Esophagus muscularis mucosa (tissue), 4 donors: Measurements from ENCODE around the gene PTF1A. TPM values are rescaled to one million over a fixed set of nuclear protein-coding genes. Genes with fewer than 3 reads are reported as not detected.

Source experiments
- DNase-seq: peaks from one replicate; pipeline ENCODE4 v3.0.0-alpha.2; 2017; ENCODE audit errors: extremely low spot score
- H3K27ac ChIP-seq, 4 donors: fragments of 200-600 bp; sonication (generic); replicated peaks in 1 of 4; 1 replicate in 3 of 4; 2 replicates in 1 of 4; pipeline ENCODE4 v1.5.1; 2016 to 2019; ENCODE audit warnings: mild to moderate bottlenecking in 1 of 4
- H3K27me3 ChIP-seq, 4 donors: fragments of 200-600 bp; sonication (generic); one replicate each; pipeline versions ENCODE4 v1.5.1 to v1.6.0; 2016 to 2019
- H3K36me3 ChIP-seq, 4 donors: fragments of 200-600 bp; sonication (generic); one replicate each; pipeline ENCODE4 v1.5.1; 2016 to 2019
- H3K4me1 ChIP-seq, 4 donors: fragments of 200-600 bp; sonication (generic); one replicate each; pipeline ENCODE4 v1.5.1; 2016 to 2019
- H3K4me3 ChIP-seq, 4 donors: fragments of 200-600 bp; sonication (generic); 1 replicate in 2 of 4; 2 replicates in 2 of 4; pipeline ENCODE4 v1.5.1; 2016 to 2019; ENCODE audit warnings: mild to moderate bottlenecking in 4 of 4, moderate library complexity in 1 of 4
- H3K9me3 ChIP-seq, 4 donors: fragments of 200-600 bp; sonication (generic); 1 replicate in 3 of 4; 2 replicates in 1 of 4; pipeline ENCODE4 v1.5.1; 2016 to 2019
- EP300 ChIP-seq: sonication (generic); formaldehyde crosslinking; IDR thresholded peaks from one replicate; pipeline ENCODE4 v1.6.1; 2017; ENCODE audit warnings: antibody characterized with exemption
- POLR2A ChIP-seq: fragments of 450-650 bp; IDR thresholded peaks from one replicate; pipeline ENCODE4 v1.6.1; 2017; ENCODE audit warnings: antibody characterized with exemption, moderate library complexity, mild to moderate bottlenecking, low read depth
- POLR2AphosphoS5 ChIP-seq, 2 donors: sonication (generic); formaldehyde crosslinking; IDR thresholded peaks; one replicate each; pipeline ENCODE4 v1.6.1; 2017; ENCODE audit warnings: antibody characterized with exemption in 2 of 2
- WGBS: methylation state at CpG from one replicate; pipeline ENCODE4 v1.1.5; 2018; 5-methylcytosine and 5-hydroxymethylcytosine counted together
- intact Hi-C: fragments of 100-400 bp; cut with DNase I; formaldehyde crosslinking; loops from one replicate; pipeline ENCODE4 v1.15.1; 2023
- total RNA-seq, 4 donors: library from RNA; depleted of rRNA; stranded (reverse); fragments of >200 nt; gene quantifications; one replicate each; pipeline versions ENCODE4 v1.1.0 to v1.2.1, GENCODE V29; 2016
- TF ChIP-seq, protein P1 (sequence below), 3 experiments: fragments of 200-600 bp in 2 of 3; fragments of 450-650 bp in 1 of 3; sonication (generic) in 2 of 3; IDR thresholded peaks; one replicate each; pipeline ENCODE4 v1.5.1; 2017 to 2019; ENCODE audit warnings: antibody characterized with exemption in 3 of 3, mild to moderate bottlenecking in 2 of 3, moderate library complexity in 1 of 3

PTF1A gene
- total RNA-seq, 4 donors from 2014 or later, result not detected

DNA sequence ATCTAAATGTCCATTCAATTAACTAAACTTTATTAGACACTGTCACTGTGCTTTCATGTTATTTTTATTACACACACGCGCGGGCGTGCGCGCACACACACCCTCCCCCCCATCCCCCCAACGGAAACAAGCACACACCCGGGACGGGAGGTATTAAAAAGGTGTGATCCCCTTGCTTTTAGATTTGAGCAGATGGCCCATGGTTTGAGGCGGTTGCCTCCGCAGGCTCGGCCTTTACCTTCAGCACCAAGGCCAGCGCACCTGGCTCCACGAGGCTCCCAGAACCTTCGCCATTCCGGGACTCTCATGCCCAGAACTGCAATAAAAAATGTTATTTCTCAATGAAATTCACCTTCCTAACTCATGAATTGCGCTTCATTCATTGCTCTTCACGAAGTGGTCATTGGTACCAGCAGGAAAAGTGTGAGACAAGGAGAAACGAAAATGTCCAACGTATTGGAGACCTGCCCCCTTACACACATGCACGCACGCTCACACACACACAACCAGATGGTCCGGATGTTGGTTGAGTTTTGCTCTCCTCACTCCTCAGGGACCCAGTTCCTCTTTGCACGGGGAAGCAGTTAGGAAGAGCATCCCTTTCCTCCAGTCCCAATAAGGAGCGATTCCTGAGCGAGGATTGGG, 20.8 kb upstream of the PTF1A start:
- peaks cover 0 to 78% (median 33%) of the 10 kb centered on the region in 4 donors for H3K27me3 ChIP-seq
- DNase-seq, result no peak

GRCh38 chr10:23172429-23173213, 19.5 kb upstream of the PTF1A start:
- Histone ChIP-seq H3K36me3 (no peaks in the 10 kb centered on the region), H3K4me3 (no peak overlapping the region), H3K4me1 (peaks cover 12 to 25% (median 22%) of the 10 kb centered on the region in 4 donors), H3K27ac (no peak overlapping the region), H3K27me3 (peaks cover 0 to 88% (median 33%) of the 10 kb centered on the region in 4 donors), H3K9me3 (no peaks in the 10 kb centered on the region)
- no peak for DNase-seq
- TF ChIP-seq, protein P1, sequence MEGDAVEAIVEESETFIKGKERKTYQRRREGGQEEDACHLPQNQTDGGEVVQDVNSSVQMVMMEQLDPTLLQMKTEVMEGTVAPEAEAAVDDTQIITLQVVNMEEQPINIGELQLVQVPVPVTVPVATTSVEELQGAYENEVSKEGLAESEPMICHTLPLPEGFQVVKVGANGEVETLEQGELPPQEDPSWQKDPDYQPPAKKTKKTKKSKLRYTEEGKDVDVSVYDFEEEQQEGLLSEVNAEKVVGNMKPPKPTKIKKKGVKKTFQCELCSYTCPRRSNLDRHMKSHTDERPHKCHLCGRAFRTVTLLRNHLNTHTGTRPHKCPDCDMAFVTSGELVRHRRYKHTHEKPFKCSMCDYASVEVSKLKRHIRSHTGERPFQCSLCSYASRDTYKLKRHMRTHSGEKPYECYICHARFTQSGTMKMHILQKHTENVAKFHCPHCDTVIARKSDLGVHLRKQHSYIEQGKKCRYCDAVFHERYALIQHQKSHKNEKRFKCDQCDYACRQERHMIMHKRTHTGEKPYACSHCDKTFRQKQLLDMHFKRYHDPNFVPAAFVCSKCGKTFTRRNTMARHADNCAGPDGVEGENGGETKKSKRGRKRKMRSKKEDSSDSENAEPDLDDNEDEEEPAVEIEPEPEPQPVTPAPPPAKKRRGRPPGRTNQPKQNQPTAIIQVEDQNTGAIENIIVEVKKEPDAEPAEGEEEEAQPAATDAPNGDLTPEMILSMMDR (IDR thresholded peaks at IDR 0.05), result no peak
- intact Hi-C loops, result no loop called here
- WGBS, result 4% methylated on average over 22 of the region's 41 CpGs

More for the DNA sequence above, 20.8 kb upstream of the PTF1A start:
- Histone ChIP-seq H3K4me1 (peaks cover 12 to 25% (median 22%) of the 10 kb centered on the region in 4 donors), H3K36me3 (no peaks in the 10 kb centered on the region), H3K4me3 (no peak overlapping the region), H3K27ac (no peak overlapping the region), H3K9me3 (no peaks in the 10 kb centered on the region)
- intact Hi-C loops, result no loop called here
- TF ChIP-seq EP300 (no peak), POLR2A (no peak), POLR2AphosphoS5 (IDR thresholded peaks at IDR 0.05) (no peak)
- TF ChIP-seq, protein P1 (IDR thresholded peaks at IDR 0.05), result no peak
- 17% methylated on average over 25 of the region's 26 CpGs for WGBS

- H3K4me3 ChIP-seq, result no peak overlapping the region
Measured at GRCh38 chr10:23173214-23174073, 18.7 kb upstream of the PTF1A start.

More at GRCh38 chr10:23173214-23174073, 18.7 kb upstream of the PTF1A start:
- WGBS, result 0% methylated on average over 16 of the region's 82 CpGs
- TF ChIP-seq POLR2A, result no peak
- TF ChIP-seq, protein P1 (IDR thresholded peaks at IDR 0.05), result no peak
- no peak for TF ChIP-seq EP300
- TF ChIP-seq POLR2AphosphoS5 (IDR thresholded peaks at IDR 0.05), result no peak
- Histone ChIP-seq H3K4me1 (peaks cover 12 to 25% (median 22%) of the 10 kb centered on the region in 4 donors), H3K27me3 (peaks cover 0 to 89% (median 33%) of the 10 kb centered on the region in 4 donors), H3K36me3 (no peaks in the 10 kb centered on the region), H3K9me3 (no peaks in the 10 kb centered on the region), H3K27ac (no peak overlapping the region)
- intact Hi-C loops, result no loop called here
- no peak for DNase-seq
